SK-N-SH treated with all-trans-retinoic acid at 6 μM for 48 hours (cell line): ENCODE results near the gene CALU.

Experiments used
- ATAC-seq: fragments of 200-7000 bp; cut with Tn5 transposase; 3 replicates; pipeline ENCODE4 v1.9.1; 2020; ENCODE audit warnings: mild to moderate bottlenecking, moderate library complexity
- ARNTL ChIP-seq: fragments of 450-650 bp; formaldehyde crosslinking; IDR thresholded peaks from 2 replicates; pipeline ENCODE4 v1.5.0; 2020; ENCODE audit warnings: low read depth, mild to moderate bottlenecking, moderate library complexity, borderline replicate concordance
- BACH2 ChIP-seq: fragments of 250-450 bp; sonication (Bioruptor Pico); IDR thresholded peaks from 2 replicates; pipeline ENCODE4 v1.9.0; 2021; ENCODE audit warnings: mild to moderate bottlenecking, borderline replicate concordance
- CREB5 ChIP-seq: fragments of 250-450 bp; sonication (Bioruptor Pico); IDR thresholded peaks from 2 replicates; pipeline ENCODE4 v1.5.1; 2020; ENCODE audit warnings: low read depth, mild to moderate bottlenecking, moderate library complexity
- CSDC2 ChIP-seq: fragments of 250-450 bp; sonication (Bioruptor Pico); IDR thresholded peaks from 2 replicates; pipeline ENCODE4 v1.5.0; 2020; ENCODE audit warnings: mild to moderate bottlenecking, moderate library complexity
- ESRRG ChIP-seq: fragments of 250-450 bp; sonication (Bioruptor Pico); IDR thresholded peaks from 2 replicates; pipeline ENCODE4 v1.6.1; 2021; ENCODE audit warnings: mild to moderate bottlenecking
- GLIS3 ChIP-seq: fragments of 250-450 bp; sonication (Bioruptor Pico); IDR thresholded peaks from 2 replicates; pipeline ENCODE4 v1.5.0; 2020; ENCODE audit warnings: mild to moderate bottlenecking, moderate library complexity
- ISL1 ChIP-seq: fragments of 250-450 bp; sonication (Bioruptor Pico); IDR thresholded peaks from 2 replicates; pipeline ENCODE4 v2.1.2; 2022; ENCODE audit warnings: mild to moderate bottlenecking, moderate library complexity
- OSR1 ChIP-seq: fragments of 250-450 bp; sonication (Bioruptor Pico); IDR thresholded peaks from 2 replicates; pipeline ENCODE4 v1.8.0; 2022; ENCODE audit warnings: moderate library complexity, mild to moderate bottlenecking, inconsistent platforms
- PPARA ChIP-seq: fragments of 250-450 bp; sonication (Bioruptor Pico); IDR thresholded peaks from 2 replicates; pipeline ENCODE4 v1.5.0; 2020; ENCODE audit warnings: mild to moderate bottlenecking, borderline replicate concordance
- RARB ChIP-seq: fragments of 250-450 bp; sonication (Bioruptor Pico); IDR thresholded peaks from 2 replicates; pipeline ENCODE4 v1.8.0; 2021; ENCODE audit warnings: mild to moderate bottlenecking, moderate library complexity
- TOX ChIP-seq: fragments of 250-450 bp; sonication (Bioruptor Pico); IDR thresholded peaks from 2 replicates; pipeline ENCODE4 v1.8.0; 2021; ENCODE audit warnings: mild to moderate bottlenecking, moderate library complexity, borderline replicate concordance
- TSHZ2 ChIP-seq: fragments of 250-450 bp; sonication (Bioruptor Pico); IDR thresholded peaks from 2 replicates; pipeline ENCODE4 v1.5.0; 2020; ENCODE audit warnings: mild to moderate bottlenecking, moderate library complexity
- ZC3H10 ChIP-seq: fragments of 250-450 bp; sonication (Bioruptor Pico); IDR thresholded peaks from 2 replicates; pipeline ENCODE4 v1.5.1; 2021; ENCODE audit warnings: mild to moderate bottlenecking, moderate library complexity
- ZFP30 ChIP-seq: fragments of 450-650 bp; formaldehyde crosslinking; IDR thresholded peaks from 2 replicates; pipeline ENCODE4 v1.5.0; 2022; ENCODE audit warnings: mild to moderate bottlenecking, moderate library complexity
- ZNF70 ChIP-seq: fragments of 450-650 bp; formaldehyde crosslinking; IDR thresholded peaks from 2 replicates; pipeline ENCODE4 v1.5.0; 2020; ENCODE audit warnings: mild to moderate bottlenecking, moderate library complexity
- ZNF8 ChIP-seq: fragments of 450-650 bp; formaldehyde crosslinking; IDR thresholded peaks from 2 replicates; pipeline ENCODE4 v1.5.0; 2020; ENCODE audit warnings: mild to moderate bottlenecking, moderate library complexity
- TF ChIP-seq, protein P1 (sequence below): fragments of 250-450 bp; sonication (Bioruptor Pico); IDR thresholded peaks from 2 replicates; pipeline ENCODE4 v1.8.0; 2021; ENCODE audit warnings: low read depth, mild to moderate bottlenecking, moderate library complexity, borderline replicate concordance
- TF ChIP-seq, protein P2 (sequence below): fragments of 250-450 bp; sonication (Bioruptor Pico); IDR thresholded peaks from 2 replicates; pipeline ENCODE4 v1.8.0; 2020; ENCODE audit warnings: mild to moderate bottlenecking, moderate library complexity, borderline replicate concordance
- TF ChIP-seq, protein P3 (sequence below): fragments of 250-450 bp; sonication (Bioruptor Pico); IDR thresholded peaks from 2 replicates; pipeline ENCODE4 v1.5.1; 2021; ENCODE audit warnings: mild to moderate bottlenecking, moderate library complexity

The CALU gene

GRCh38 chr7:128697302-128697905 is 41.8 kb upstream of the CALU start:
- TF ChIP-seq, protein P1, sequence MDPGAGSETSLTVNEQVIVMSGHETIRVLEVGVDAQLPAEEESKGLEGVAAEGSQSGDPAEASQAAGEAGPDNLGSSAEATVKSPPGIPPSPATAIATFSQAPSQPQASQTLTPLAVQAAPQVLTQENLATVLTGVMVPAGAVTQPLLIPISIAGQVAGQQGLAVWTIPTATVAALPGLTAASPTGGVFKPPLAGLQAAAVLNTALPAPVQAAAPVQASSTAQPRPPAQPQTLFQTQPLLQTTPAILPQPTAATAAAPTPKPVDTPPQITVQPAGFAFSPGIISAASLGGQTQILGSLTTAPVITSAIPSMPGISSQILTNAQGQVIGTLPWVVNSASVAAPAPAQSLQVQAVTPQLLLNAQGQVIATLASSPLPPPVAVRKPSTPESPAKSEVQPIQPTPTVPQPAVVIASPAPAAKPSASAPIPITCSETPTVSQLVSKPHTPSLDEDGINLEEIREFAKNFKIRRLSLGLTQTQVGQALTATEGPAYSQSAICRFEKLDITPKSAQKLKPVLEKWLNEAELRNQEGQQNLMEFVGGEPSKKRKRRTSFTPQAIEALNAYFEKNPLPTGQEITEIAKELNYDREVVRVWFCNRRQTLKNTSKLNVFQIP, result no peak
- TF ChIP-seq ZFP30 (CRISPR knock-in tag) (no peak), ZC3H10 (CRISPR knock-in tag) (no peak), ARNTL (CRISPR knock-in tag) (no peak), ZNF70 (CRISPR knock-in tag) (no peak)
- ATAC-seq, result peak; percentile 85

GRCh38 chr7:128699196-128699712 is 39.9 kb upstream of the CALU start:
- no peak for TF ChIP-seq OSR1 (CRISPR knock-in tag)
- TF ChIP-seq GLIS3, result no peak
- no peak for TF ChIP-seq RARB (CRISPR knock-in tag)
- no peak for ATAC-seq

- TF ChIP-seq TSHZ2 (CRISPR knock-in tag) (no peak), BACH2 (CRISPR knock-in tag) (no peak), ESRRG (no peak), ZNF70 (CRISPR knock-in tag) (no peak), PPARA (CRISPR knock-in tag) (no peak), CREB5 (no peak), ISL1 (CRISPR knock-in tag) (no peak), ZFP30 (CRISPR knock-in tag) (no peak), RARB (CRISPR knock-in tag) (no peak), OSR1 (CRISPR knock-in tag) (no peak), TOX (no peak), ZNF8 (CRISPR knock-in tag) (no peak)
- TF ChIP-seq, protein P2, sequence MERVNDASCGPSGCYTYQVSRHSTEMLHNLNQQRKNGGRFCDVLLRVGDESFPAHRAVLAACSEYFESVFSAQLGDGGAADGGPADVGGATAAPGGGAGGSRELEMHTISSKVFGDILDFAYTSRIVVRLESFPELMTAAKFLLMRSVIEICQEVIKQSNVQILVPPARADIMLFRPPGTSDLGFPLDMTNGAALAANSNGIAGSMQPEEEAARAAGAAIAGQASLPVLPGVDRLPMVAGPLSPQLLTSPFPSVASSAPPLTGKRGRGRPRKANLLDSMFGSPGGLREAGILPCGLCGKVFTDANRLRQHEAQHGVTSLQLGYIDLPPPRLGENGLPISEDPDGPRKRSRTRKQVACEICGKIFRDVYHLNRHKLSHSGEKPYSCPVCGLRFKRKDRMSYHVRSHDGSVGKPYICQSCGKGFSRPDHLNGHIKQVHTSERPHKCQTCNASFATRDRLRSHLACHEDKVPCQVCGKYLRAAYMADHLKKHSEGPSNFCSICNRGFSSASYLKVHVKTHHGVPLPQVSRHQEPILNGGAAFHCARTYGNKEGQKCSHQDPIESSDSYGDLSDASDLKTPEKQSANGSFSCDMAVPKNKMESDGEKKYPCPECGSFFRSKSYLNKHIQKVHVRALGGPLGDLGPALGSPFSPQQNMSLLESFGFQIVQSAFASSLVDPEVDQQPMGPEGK (CRISPR knock-in tag), result no peak
- ATAC-seq, result no peak
Measured at GRCh38 chr7:128699895-128700294, 39.3 kb upstream of the CALU start.

DNA sequence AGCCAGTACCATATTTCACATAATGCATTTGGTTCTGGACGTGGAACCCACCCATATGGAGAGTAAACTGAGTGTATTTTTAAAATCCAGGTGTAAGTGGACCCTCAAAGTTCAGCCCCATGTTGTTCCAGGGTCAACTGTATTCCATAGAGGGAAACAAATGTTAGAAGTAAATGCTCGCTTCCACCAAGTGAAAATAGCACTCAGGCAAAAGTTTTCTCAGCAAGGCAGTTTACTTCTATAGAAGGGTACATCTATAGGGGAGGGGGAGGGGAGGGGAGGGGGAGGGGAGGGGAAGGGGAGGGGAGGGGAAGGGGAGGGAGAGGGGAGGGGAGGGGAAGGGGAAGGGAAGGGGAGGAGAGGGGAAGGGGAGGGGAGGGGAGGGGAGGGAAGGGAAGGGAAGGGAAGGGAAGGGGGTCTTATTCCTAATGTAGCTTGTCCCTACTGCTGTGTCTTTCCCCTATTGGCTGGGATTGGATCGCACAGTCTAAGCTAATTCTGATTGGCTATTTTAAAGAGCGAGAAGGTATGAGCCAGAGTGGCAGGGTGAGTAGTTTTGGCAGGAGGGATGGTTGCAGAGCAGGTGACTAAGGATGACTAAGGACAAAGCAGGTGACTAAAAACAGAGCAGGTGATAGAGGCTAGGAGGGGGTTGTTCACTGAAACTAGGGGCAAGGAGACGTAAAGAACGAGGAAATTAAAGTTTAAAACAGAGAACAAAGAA is 37.9 kb upstream of the CALU start:
- no peak for ATAC-seq
- TF ChIP-seq ZNF8 (CRISPR knock-in tag) (no peak), ISL1 (CRISPR knock-in tag) (no peak), OSR1 (CRISPR knock-in tag) (no peak), TOX (no peak), BACH2 (CRISPR knock-in tag) (no peak), ZNF70 (CRISPR knock-in tag) (no peak), CSDC2 (CRISPR knock-in tag) (no peak), CREB5 (no peak)
- TF ChIP-seq, protein P3, sequence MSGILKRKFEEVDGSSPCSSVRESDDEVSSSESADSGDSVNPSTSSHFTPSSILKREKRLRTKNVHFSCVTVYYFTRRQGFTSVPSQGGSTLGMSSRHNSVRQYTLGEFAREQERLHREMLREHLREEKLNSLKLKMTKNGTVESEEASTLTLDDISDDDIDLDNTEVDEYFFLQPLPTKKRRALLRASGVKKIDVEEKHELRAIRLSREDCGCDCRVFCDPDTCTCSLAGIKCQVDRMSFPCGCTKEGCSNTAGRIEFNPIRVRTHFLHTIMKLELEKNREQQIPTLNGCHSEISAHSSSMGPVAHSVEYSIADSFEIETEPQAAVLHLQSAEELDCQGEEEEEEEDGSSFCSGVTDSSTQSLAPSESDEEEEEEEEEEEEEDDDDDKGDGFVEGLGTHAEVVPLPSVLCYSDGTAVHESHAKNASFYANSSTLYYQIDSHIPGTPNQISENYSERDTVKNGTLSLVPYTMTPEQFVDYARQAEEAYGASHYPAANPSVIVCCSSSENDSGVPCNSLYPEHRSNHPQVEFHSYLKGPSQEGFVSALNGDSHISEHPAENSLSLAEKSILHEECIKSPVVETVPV, result no peak
- TF ChIP-seq, protein P2 (CRISPR knock-in tag), result no peak
